Stomach (tissue), 9 donors: ENCODE results near the gene TMEM213. TPM values are rescaled to one million over a fixed set of nuclear protein-coding genes. Genes with fewer than 3 reads are reported as not detected.

Experiments
- DNase-seq, 2 donors: peaks; one replicate each; pipeline versions ENCODE4 v3.0.0 to v3.0.0-alpha.2; 2013 to 2019
- H3K27ac ChIP-seq, 5 donors: fragments of 200-600 bp in 4 of 5; sonication (generic) in 4 of 5; one replicate each; pipeline ENCODE4 v1.5.1; 2013 to 2019; ENCODE audit warnings: mild to moderate bottlenecking in 1 of 5, moderate library complexity in 1 of 5
- H3K27me3 ChIP-seq, 3 donors: fragments of 200-600 bp; sonication (generic); one replicate each; pipeline ENCODE4 v1.5.1; 2017 to 2019; ENCODE audit warnings: mixed run types in 1 of 3
- H3K36me3 ChIP-seq, 4 donors: fragments of 200-600 bp; sonication (generic); 1 replicate in 3 of 4; 2 replicates in 1 of 4; pipeline ENCODE4 v1.5.1; 2016 to 2019
- H3K4me1 ChIP-seq, 4 donors: fragments of 200-600 bp; sonication (generic); one replicate each; pipeline ENCODE4 v1.5.1; 2016 to 2019
- H3K4me3 ChIP-seq, 4 donors: fragments of 200-600 bp; sonication (generic) in 3 of 4; one replicate each; pipeline ENCODE4 v1.5.1; 2016 to 2019; ENCODE audit warnings: mild to moderate bottlenecking in 1 of 4
- H3K9me3 ChIP-seq, 4 donors: fragments of 200-600 bp; sonication (generic); one replicate each; pipeline ENCODE4 v1.5.1; 2016 to 2019
- CTCF ChIP-seq, 7 experiments: fragments of 450-650 bp in 4 of 7; fragments of 200-600 bp in 3 of 7; sonication (generic) in 3 of 7; IDR thresholded peaks; one replicate each; pipeline ENCODE4 v1.5.1; 2016 to 2019; ENCODE audit warnings: antibody characterized with exemption in 7 of 7, control low read depth in 2 of 7, mild to moderate bottlenecking in 1 of 7
- EP300 ChIP-seq: sonication (generic); formaldehyde crosslinking; IDR thresholded peaks from one replicate; pipeline ENCODE4 v1.6.1; 2017; ENCODE audit warnings: antibody characterized with exemption
- POLR2A ChIP-seq, 4 donors: fragments of 450-650 bp; IDR thresholded peaks; one replicate each; pipeline ENCODE4 v1.6.1; 2016; ENCODE audit warnings: antibody characterized with exemption in 4 of 4, control low read depth in 2 of 4, mild to moderate bottlenecking in 1 of 4, moderate library complexity in 1 of 4
- POLR2AphosphoS5 ChIP-seq, 3 donors: sonication (generic); formaldehyde crosslinking; IDR thresholded peaks; one replicate each; pipeline ENCODE4 v1.6.1; 2016; ENCODE audit warnings: antibody characterized with exemption in 3 of 3
- WGBS, 5 donors: extraction: QIAGEN DNeasy Blood & Tissue Kit in 3 of 5; methylation state at CpG; one replicate each; pipeline versions ENCODE4 v1.1.5 to v1.1.7; 2013 to 2018; 5-methylcytosine and 5-hydroxymethylcytosine counted together
- intact Hi-C: fragments of 100-400 bp; cut with DNase I; formaldehyde crosslinking; loops from one replicate; pipeline ENCODE4 v1.15.1; 2023; ENCODE audit warnings: low total_unique reads
- polyA plus RNA-seq, 3 donors: library from polyadenylated mRNA; stranded (reverse); fragments of 200-250 nt; gene quantifications; one replicate each; pipeline ENCODE4 v1.2.3, GENCODE V29; 2013
- total RNA-seq, 5 donors: library from RNA; depleted of rRNA; stranded (reverse); fragments of >200 nt; gene quantifications; one replicate each; pipeline versions ENCODE4 v1.1.0 to v1.2.3, GENCODE V29; 2014 to 2016
- donor health status: healthy with polysubstance abuse.
- donor health status: Bipolar disorder and iron deficiency.
- donor health status: healthy.

Gene TMEM213
- total and polyA plus RNA-seq, 8 donors: 0.08 TPM; not detected in 7

GRCh38 chr7:138852469-138852868, 54.7 kb downstream of the TMEM213 start:
- no peak overlapping the region for H3K4me3 ChIP-seq
- no peaks in the 10 kb centered on the region for H3K4me1 ChIP-seq
- H3K36me3 ChIP-seq: peaks cover 0 to 41% (median 34%) of the 10 kb centered on the region in 4 donors
- intact Hi-C loops: no loop called here
- 91 to 98% (median 94%) methylated on average over 5 of the region's 5 CpGs for WGBS, 5 donors
- no peak overlapping the region for H3K27ac ChIP-seq
- peaks cover 0 to 12% (median 0%) of the 10 kb centered on the region in 4 donors for H3K9me3 ChIP-seq
- DNase-seq: no peak
- TF ChIP-seq POLR2AphosphoS5 (IDR thresholded peaks at IDR 0.05): no peak
- TF ChIP-seq EP300: no peak
- no peak for TF ChIP-seq CTCF (IDR thresholded peaks at IDR 0.05)
- no peak for TF ChIP-seq POLR2A (IDR thresholded peaks at IDR 0.05)
- H3K27me3 ChIP-seq: no peaks in the 10 kb centered on the region

- no peak overlapping the region for H3K4me3 ChIP-seq
- no peaks in the 10 kb centered on the region for H3K4me1 ChIP-seq
- peaks cover 0 to 22% (median under 1%) of the 10 kb centered on the region in 4 donors for H3K9me3 ChIP-seq
- TF ChIP-seq CTCF (IDR thresholded peaks at IDR 0.05) (no peak), POLR2A (IDR thresholded peaks at IDR 0.05) (no peak)
- H3K27ac ChIP-seq: no peak overlapping the region
- no peak for DNase-seq
- H3K27me3 ChIP-seq: no peaks in the 10 kb centered on the region
- WGBS, 5 donors: 80 to 89% (median 87%) methylated on average over 3 of the region's 3 CpGs
- intact Hi-C loops: no loop called here
- peaks cover 0 to 51% (median 40%) of the 10 kb centered on the region in 4 donors for H3K36me3 ChIP-seq
These were observed 55.7 kb downstream of the TMEM213 start for GRCh38 chr7:138853448-138853847.

GRCh38 chr7:138854115-138854645, 56.4 kb downstream of the TMEM213 start:
- TF ChIP-seq POLR2AphosphoS5 (IDR thresholded peaks at IDR 0.05) (no peak), CTCF (IDR thresholded peaks at IDR 0.05) (no peak), POLR2A (IDR thresholded peaks at IDR 0.05) (no peak), EP300 (no peak)
- no peak for DNase-seq
- WGBS, 5 donors: 85 to 96% (median 88%) methylated on average over 5 of the region's 5 CpGs
- no peak overlapping the region for H3K4me3 ChIP-seq
- H3K27me3 ChIP-seq: no peaks in the 10 kb centered on the region
- no peaks in the 10 kb centered on the region for H3K4me1 ChIP-seq
- intact Hi-C loops: no loop called here
- peaks cover 0 to 25% (median 2%) of the 10 kb centered on the region in 4 donors for H3K9me3 ChIP-seq
- no peak overlapping the region for H3K27ac ChIP-seq
- peaks cover 0 to 56% (median 41%) of the 10 kb centered on the region in 4 donors for H3K36me3 ChIP-seq

GRCh38 chr7:138857728-138858127, 59.9 kb downstream of the TMEM213 start:
- intact Hi-C loops: no loop called here
- TF ChIP-seq EP300 (no peak), CTCF (IDR thresholded peaks at IDR 0.05) (no peak), POLR2AphosphoS5 (IDR thresholded peaks at IDR 0.05) (no peak), POLR2A (IDR thresholded peaks at IDR 0.05) (no peak)
- no peaks in the 10 kb centered on the region for H3K4me1 ChIP-seq
- no peak overlapping the region for H3K4me3 ChIP-seq
- peaks cover 0 to 25% (median 2%) of the 10 kb centered on the region in 4 donors for H3K9me3 ChIP-seq
- DNase-seq: no peak
- no peak overlapping the region for H3K27ac ChIP-seq
- H3K27me3 ChIP-seq: no peaks in the 10 kb centered on the region
- H3K36me3 ChIP-seq: peaks cover 0 to 52% (median 35%) of the 10 kb centered on the region in 4 donors
